Femur (tissue), 1 donor: ENCODE results near the gene TMEM51.

ENCODE experiments used
- DNase-seq: peaks from one replicate; pipeline ENCODE4 v3.0.0-alpha.2; 2017

The TMEM51 gene

DNA sequence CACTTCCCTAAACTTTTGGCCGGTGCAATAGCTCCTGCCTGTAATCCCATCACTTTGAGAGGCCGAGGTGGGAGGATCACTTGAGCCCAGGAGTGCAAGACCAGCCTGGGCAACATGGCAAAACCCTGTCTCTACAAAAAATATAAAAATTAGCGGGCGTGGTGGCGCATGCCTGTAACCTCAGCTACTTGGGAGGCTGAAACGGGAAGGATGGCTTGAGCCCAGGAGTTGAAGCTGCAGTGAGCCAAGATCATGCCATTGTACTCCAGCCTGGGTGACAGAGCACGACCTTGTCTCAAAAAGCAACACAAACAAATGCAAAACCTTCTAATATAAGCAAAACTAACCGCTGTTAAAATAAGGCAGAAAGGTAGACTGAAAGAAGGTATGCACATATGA lies 25.9 kb downstream of the TMEM51 start:
- no peak for DNase-seq

DNA sequence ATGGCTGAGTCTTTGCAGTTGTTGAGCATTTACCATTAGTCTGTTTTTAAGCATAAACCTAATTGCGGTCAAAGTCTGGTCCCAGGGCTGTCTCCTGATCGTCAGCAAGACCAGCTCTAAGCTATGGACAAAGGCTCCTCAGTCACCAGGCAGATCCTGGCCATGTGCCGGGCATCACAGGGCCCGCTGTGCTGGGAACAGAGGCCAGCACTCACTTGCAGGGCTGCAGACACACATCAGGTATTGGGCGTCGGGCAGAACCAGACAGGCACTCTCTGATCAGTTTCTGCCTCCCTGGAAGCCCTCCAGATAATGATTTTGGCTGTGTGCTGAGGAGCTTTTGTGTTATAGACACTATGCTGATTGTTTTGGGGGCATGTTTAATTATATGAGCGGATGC lies 26.6 kb downstream of the TMEM51 start:
- no peak for DNase-seq

DNA sequence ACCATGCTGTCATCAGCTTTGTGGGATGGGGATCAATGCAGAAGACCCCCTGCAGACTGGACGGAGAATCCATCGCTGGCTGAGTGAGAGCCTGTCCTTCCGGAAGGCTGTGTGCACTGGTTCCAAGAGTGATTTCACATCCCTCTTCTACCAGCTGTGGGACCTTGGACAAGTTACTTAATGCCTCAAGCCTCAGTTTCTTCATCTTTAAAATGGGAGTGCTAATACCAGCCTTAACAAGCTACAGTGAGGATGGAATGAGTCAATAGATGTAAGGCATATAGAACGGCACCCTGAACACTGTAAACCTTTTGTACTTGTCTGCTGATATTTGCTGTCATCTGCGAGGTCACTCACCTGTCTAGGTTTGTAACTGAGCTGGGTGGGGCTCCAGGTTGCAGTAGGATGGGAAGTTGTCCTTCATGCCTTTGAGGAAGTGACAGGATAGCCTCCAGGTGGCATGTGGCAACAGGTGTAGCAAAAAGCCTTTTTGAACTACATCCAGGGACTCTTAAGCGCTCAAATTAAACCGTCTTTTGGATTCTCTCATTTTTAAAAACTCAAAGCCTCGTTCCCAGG lies 27.5 kb downstream of the TMEM51 start:
- no peak for DNase-seq

DNA sequence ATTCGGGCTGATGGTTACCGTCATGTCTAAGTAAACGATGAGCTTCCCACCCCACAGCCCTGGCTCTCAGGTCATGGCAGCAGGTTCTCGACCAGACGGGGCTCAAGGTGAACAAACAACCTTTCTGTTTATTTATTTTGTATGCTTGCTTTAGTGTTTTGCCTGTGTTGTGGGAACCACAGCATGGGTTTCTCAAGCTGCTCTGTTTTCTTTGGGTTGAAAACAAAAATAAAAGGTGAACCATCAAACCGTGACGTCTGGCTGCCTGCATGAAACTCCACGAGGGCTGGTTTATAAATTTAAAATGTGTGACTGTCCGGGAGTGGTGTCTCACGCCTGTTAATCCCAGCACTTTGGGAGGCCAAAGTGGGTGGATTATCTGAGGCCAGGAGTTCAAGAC lies 28.0 kb downstream of the TMEM51 start:
- DNase-seq, result no peak

DNA sequence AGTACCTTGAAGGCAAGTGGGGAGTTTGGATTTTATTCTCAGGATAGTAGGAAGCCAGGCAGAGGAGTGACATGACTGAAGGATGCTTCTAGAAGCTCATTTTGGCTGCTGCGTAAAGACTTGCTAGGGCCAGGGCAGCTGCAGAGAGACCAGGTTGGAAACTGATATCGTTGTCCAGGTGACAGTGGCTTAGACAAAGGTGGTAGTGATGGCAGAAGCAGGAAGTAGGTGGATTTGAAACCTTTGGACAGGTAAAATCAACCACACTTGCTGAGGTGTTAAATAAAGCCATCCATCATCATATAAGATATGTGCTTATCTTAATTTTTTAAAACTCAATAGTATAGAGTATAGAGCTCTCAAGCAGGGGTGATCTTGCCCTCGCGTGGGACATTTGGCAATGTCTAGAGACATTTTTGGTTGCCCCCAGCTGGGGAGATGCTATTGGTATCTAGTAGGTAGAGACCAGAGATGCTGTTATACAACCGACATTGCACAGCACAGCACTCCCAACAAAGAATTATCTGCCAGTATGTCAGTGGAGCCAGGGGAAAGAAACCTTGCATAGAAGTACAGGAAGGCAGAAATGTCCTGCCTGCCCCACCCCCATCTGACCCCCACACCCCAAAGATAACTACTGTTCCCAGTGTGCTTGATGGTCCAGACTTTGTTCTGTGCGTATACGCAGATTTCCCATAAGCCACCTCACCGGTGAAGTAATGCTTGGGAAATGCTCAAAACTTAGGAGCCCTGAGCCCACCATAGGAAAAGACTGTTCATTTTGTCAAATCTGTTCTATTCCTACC lies 31.1 kb downstream of the TMEM51 start:
- DNase-seq, result no peak

DNA sequence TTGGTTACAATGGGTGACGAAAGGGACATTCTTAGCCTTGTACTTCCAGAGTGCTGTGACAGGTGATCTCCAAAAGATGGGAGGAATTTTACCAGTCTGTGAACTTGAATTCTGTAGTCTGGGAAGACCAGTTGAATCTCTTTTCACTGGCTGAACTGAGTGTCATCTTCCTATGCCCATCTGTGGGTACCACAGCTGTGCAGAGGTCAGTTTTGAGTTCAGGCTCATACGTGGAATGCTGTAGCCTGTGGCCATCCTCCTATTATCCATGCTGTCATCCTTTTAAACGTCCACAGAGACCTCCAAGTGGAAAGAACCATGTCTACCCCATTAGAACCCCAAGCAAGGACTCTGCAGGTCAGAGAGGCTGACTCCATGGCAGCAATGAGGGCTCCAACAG lies 32.1 kb downstream of the TMEM51 start:
- no peak for DNase-seq

DNA sequence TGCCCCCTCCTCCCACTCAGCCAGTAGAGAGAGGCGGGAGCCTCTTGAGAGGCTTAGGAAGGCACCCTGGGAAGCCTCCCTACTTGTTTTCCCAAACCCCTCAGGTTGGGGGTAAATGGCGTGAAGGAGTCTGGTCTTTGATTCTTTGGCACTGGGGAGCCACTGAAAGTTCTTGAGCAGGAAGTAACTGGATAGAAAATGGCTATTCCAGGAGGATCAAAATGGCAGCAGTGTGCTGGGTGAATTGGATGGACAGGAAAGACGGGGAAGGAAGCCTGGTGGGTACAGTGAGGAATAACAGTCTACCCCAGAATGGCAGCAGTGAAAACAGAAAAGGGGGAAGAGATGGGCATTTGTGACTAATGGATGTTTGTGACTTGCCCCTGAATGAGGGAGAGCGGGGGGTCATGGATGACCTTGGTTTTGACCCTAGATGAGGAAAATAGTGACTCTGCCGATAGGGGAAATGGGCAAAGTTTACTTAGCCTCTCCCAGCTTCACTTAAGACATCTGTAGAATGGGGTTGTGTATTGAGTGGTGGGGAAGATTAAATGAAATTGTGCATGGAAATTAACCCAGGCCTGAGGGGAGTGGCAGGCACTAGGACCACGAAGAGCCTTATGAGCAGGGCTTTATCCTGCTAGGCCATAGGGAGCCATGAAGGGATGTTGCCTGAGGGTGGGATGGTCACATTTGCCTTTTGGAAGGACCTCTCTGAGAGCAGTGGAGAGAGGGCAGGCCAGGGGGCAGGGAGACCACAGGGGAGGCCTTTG lies 32.7 kb downstream of the TMEM51 start:
- DNase-seq, result no peak

DNA sequence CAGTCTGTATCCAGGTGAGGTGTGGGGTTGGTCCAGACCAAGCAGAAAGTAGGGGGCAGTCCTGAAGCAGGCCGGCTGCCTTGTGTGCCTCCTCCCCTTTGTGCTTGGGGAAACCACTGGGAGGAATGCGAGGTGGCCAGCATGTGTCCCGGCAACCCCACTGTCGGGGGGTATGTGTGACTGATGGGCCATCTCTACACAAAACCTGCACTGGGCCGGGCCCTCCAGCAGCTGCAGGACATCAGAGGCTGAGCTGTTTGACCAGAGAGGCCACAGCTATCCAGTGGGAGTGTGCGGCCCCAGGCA lies 33.3 kb downstream of the TMEM51 start:
- no peak for DNase-seq

DNA sequence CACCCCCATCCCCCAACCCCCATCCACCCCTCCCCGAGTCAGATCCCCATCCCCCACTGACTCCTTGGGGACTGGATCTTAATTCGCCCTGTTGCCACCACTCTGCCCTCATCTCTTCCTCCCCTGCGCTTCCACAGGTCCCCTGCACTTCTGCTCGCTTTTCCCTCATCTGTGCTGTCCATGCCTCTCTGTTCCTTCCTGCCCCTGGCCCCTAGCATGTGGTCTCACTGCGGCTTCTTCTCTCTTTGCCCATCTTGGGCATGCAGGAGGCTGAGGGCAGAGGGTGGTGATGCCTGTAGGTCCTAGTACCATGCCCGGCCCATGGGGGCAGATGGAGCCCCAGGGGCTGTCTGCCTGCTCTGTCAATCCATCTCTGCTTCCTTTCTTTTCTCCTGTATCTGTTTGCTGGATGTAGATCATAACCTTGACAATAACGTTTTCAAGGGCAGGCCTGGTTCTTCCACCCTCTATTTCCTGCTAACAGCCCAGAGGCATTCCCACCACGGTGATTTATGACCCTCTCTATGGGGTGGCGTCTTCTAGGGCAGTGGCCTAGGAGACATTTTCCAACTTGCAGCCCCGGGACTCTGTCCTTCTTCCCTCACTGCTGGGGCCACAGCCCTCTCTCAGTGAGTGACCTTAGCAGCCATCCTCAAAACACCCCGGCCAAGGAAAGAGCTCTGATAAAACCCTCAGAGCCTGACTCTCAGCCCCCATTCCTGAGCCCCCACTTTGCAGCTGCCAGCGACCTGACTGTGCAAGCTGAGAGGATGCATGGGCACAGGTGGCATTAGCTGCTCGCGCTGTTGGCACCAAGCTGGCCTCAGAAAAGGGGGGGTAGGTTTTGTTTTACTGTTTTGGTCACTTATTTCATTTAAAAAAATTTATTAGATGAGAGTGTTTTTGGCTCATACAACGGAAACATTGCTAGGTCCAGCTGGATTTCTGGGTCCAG lies 33.9 kb downstream of the TMEM51 start:
- no peak for DNase-seq

DNA sequence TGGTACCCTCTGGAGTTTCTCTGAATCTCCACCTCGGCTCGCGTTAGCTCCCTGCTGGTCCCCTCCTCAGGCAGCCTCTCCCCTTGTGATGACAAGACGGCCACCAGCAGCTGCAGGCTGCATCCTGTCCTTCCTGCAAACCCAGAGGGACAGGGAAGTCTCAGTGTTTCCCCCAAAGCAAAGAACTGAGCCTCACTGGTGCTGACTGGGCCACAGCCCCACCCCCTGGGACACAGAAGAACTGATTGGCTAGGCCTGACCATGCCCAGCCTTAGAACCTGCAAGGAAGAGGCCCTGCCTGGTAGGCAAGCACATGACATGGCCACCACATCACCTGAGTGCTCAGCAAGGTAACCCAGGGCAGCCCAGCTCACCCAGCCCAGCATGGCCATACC lies 34.6 kb downstream of the TMEM51 start:
- no peak for DNase-seq

DNA sequence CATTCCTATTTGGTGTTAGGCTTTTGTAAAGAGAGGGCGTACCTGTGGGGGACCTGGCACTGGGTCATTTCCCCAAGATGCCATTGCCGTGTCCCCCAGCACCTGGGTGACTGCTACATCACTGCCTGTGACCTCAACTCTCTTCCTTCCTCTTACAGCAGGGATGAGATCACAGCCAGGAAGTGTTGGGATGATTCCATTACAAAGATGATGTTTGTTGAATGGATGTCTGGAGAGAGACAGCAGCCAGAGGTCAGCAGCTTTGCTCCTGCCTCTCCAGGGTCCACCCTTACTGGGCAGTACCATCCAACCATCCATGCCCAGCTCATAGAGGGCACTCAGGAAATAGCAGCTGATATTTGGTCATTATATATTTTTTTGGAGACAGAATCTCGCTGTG lies 35.1 kb downstream of the TMEM51 start:
- no peak for DNase-seq

DNA sequence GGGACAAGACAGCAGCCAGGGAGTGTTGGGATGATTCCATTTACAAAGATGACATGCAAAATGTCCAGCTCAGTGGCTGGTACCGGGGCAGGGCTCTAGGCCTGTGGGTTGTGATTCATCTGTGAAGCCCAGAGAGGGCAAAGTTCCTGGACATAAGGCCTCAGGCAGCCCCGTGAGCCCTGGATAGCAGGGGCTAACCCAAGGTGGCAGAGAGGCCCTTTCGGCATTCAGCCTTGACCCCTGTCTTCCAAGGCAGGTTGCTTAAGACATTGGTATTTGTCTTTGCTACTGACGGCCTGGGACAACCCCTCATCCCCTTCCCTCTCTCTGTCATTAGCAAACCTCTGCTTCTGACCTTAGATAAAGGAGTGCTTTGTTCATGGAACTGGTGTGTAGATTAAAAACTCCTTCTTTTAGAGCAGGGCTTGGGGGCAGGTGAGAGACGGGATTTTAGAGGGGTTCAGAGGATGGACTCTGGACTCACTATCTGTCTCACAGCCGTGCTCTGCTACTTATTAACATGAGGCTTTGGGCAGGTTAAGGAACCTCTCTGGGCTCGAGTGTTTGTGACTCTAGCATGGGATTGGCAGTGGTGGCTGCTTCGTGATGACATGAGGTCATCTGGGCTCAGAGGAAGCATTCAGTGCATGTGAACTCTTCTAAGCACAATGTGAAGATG lies 36.3 kb downstream of the TMEM51 start:
- no peak for DNase-seq

DNA sequence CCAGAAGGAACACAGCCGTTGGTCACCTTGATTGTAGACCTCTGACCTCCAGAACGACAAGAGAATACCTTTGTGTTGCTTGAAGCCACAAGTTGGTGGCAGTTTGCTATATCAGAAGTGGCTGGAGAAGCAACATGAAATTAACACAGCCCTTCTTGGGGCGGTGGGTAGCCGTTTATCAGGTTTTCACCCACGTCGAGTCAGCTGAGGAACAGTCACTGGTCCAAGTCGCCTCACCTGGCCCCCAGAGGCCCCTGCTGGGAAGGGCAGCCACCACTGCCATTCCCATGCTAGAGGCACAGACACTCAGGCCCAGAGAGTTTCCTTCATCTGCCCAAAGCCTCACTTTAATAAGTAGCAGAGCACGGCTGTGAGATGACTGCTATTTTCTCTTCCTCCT lies 37.7 kb downstream of the TMEM51 start:
- no peak for DNase-seq

DNA sequence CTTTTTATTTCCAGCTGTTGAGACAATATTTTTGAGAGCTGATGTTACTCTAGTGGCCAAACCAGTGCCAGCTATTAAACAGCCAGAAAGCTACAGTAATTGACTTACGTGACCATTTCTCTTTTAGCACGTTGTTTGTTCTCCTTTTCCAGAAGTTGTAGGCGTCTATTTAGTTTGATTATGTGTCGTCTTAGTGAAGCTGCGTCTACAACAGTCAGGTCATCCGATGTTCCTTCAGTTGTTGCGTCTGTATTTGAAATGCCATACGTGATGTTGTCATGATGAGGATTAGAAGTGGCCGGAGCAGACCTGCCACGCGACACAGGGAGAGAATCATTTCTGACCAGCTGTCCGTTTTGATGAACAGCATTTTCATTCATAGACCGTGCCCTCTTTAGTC lies 38.2 kb downstream of the TMEM51 start:
- DNase-seq, result no peak

DNA sequence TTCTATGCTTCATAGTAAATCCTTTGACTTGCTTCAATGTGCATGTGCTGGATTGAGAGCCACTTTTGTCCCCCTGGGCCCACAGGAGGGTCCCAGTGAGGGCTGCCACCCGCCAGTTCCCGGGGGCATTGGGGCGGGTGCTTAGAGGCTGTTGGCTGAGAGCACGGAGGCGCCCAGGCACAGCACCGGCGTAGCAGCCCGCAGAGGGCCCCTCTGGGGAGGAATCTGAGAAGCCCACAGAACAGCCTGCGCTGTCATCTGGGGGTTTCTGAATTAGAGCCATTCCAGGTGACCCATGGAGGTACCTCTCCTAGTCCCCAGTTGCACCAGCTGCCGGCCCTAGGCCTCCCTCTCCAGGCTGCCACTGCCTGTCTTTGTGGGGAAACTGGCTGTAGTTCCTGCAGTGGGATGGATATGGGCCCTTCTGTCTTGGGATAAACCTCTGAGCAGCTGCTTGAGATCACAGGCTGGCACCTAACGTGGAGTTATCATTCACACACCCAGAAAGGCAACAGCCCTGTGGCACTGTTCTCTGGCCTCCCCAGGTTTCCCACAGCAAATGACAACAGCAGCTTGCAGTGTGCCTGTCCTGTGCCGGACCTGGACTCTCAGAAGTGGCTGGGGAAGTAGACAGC lies 39.5 kb downstream of the TMEM51 start:
- DNase-seq, result no peak

DNA sequence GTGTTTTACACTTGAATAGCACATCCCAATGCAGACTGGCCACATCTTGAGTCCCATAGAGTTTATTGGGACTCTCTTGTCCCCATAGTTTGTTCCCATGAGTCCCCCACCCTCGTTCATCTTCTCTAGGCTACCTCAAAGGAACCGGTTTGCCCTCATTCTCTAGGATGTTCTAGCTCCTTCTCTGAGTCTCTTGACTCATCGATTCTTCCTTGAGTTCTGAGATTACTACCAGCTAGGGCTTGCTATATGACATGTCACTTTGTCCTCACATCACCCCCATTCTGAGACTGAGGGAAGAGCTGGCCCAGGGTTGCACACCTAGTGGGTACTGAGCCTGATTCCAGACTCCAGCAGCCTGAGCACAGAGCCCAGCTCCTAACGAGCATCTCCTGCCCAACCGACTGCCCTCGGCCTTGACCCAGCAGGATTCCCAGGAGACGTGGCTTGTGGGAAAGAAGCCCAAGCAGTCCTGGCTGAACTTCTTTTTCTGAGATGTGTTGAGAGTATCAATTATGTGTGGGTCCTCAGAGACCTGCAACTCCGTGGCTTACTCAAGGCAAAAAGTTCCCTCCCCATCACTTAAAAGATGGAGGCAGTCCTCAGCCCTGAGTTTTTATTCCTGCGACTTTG lies 42.0 kb downstream of the TMEM51 start:
- peak; percentile 69 for DNase-seq

DNA sequence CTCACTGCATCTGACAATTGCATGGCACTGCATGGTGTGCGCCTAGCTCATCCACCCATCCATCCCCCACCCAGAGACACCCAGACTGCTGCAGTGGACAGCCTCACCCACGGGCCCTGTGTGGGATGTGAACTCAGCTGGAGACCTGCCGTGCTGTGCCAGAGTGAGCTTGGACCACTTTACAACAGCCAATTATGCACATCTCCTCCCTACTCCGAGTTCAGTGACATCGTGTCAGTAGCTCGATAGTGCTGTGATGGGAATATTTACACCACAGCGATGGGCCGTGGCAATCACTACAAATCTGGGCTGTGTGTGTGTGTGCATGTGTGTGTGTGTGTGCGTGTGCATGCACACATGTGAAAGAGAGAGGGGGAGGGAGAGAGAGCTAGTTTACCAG lies 42.5 kb downstream of the TMEM51 start:
- no peak for DNase-seq

DNA sequence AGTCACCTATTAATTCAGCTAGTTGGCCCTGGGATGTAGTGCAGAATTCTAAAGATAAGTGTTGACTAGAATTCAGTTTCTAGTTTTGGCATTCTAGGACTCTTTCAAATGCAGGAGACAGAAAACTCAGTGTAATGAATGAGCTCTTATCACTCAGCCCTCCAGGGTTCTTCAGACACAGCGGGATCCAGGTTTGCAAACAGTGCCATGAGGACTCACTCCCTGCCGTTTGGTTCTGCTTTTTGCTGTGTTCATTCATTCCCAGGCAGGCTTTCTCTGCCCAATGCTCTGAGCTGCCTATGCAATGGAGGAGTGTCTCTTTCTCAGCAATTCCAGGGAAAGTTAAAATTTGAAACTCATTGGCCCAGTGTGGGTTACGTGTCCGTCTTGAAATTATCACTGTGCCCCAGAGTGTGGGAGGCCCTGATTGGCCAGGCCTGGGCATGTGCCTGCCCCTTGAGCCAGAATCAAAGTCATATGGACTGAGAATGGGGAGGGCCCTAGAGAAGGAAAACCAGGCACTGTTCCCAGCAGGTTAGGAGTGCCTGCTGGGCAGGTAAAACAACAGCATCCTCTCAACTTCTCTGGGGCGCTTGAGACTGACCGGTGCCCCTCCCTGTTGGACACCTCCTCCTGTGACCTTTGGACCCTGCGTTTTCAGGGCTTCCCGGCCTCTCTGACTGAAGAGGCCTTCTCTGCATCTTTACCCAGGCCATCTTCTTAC lies 43.4 kb downstream of the TMEM51 start:
- DNase-seq, result no peak

DNA sequence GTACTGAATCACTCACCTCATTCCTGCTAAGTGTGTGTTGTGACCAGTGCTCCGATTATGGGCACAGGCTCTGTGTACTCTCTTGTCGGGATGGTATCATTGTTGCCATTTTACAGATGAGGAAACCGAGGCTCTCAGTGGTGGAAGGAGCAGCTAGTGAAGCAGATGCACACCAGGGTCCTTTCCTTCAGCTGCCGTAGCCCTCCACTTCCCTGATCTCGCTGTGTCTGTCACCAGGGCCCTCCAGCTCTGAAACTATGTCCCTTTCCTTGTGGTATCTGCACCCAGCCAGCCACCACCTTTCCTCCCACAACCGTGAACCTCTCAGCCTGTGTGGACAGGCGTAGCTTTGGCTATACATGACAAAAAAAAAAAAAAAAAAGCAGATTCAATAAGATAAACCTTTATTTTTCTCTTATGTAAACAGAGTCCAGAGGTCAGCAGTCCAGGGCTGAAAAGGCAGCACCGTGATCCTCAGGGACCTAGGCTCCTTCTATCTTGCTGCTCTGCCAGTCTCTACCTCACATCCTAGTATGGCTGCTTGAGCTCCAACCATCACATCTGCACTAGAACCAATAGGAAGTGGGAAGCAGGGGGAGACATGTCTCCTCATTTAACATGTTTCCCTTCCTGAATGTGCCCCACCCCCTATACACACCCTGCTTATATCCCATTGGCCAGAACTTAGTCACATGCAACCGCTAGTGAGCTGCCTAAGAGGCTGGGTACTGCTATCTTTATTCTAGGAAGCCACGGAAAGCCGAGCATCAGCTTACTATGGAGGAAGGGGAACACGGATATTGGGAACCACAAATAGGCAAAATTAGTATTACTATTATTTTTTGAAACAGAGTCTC lies 44.3 kb downstream of the TMEM51 start:
- no peak for DNase-seq

DNA sequence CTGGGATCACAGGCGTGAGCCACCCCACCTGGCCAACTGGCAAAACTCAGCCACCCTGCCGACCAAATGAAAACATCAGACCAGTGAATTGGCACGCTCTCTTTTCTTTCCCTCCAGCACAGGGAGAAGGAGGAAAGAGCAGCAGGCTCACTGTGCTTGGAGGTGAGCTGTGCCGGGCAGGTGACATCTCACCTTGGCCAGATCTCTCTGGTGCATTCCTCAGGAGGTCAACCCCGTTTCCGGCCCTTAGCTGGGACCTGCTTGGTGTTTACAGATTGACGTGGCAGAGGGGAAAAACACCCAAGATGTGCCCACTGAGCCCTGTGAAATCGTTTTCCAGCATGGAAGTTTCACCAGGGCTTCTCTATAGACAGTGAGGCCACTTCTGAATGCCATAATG lies 45.1 kb downstream of the TMEM51 start:
- DNase-seq, result no peak
